GM18511 (cell line): Measurements from ENCODE around the gene SLC35G1.

Source experiments
- ATAC-seq: cut with Tn5 transposase; IDR thresholded peaks from one replicate; pipeline ENCODE4 v1.9.1; 2021; ENCODE audit warnings: mild to moderate bottlenecking, moderate library complexity; ENCODE audit not compliant: unreplicated experiment

Gene SLC35G1

GRCh38 chr10:93876381-93876780 lies 17.4 kb upstream of the SLC35G1 start:
- ATAC-seq, result no peak

DNA sequence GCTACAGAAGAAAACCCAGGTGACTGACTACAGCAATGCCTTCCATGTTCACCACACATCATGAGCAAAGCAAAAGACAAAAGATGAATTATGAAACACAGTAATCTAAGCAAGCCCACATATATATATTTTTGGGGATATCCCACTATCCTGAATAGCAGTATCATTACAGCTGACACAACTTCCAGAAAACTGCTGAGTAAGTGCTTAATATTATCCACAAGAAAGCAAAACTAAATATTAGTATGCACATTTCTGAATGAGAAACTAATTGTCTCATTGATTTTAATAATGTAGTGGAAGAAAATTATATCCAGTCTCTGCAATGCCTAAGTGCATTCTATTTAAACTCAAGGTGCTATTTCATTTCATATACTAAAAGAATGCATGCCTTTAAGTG lies 14.5 kb upstream of the SLC35G1 start:
- no peak for ATAC-seq

- ATAC-seq, result peak; percentile 23
Measured at GRCh38 chr10:93894516-93895378, 969 bp downstream of the SLC35G1 start.

GRCh38 chr10:93897070-93897780 lies 3.4 kb downstream of the SLC35G1 start:
- ATAC-seq, result no peak

DNA sequence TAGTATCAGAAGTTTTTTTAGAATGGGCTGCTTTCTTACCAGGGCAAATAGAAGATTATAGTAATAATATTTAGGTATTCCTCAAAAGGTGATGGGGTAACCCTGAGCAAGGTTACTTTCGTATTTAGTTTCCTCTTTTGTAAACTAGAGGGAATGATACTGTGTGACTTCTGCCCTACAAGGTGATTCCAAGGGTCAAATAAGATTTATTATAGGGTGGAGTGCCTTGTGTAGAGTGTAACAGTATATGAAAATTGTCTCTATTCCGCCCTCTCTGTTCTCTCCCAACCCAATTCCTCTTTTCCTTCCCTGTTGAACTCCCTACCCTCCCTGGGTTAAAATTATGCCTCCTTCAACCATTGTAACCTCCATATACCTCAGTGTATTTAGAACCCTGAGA lies 5.3 kb downstream of the SLC35G1 start:
- ATAC-seq, result no peak

DNA sequence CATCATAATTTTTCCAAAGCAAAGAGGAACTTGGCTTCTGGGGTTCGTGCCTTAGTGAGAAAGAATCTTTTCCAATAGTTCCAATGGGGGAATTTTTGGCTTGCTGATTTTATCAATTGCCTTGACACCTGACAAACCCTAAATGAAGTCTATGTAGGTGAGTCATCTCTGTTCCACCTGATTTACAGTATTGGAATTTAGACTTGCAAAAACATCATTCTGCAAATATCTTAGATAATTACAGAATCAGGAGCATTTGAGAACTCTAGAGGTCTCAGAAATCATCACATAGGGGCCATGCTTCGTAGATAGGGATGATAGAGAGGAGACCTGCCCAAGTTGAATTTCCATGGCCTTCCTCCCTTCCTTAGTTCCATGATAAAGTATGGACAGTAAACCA lies 9.3 kb downstream of the SLC35G1 start:
- no peak for ATAC-seq

DNA sequence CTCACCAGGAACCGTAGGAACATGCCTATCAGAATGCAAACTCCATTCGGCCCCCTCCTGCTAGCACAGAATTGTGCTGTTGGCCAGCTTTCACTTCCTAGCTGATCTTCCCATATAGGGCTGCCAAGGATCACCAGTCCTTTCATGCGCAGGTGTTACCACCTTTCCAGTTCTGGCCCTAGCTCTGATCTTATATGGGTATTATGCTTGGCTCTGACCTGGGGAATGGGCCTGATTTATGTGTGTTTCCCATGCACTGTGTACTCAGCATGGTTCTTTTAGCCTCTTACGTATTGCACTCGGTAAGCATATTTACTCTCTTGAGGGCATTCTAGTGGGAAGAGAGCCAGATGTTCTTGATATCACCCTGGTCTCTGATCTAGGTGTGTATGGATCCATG lies 11.1 kb downstream of the SLC35G1 start:
- no peak for ATAC-seq

DNA sequence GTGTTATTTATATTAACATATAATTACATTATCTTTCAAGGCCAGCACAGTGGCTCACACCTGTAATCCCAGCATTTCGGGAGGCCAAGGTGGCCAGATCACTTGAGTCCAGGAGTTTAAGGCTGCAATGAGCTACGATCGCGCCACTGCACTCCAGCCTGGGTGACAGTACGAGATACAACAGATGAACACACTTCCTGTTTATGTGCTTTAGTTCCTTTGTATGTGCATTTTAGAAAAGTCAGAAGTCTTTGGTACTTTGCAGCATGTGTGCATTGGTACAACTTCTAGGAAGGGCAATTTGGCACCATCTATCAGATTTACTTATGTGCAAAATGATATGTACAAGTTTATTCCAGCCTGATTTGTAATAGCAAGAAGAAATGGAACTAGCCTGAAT lies 13.3 kb downstream of the SLC35G1 start:
- no peak for ATAC-seq

GRCh38 chr10:93911866-93912265 lies 18.1 kb downstream of the SLC35G1 start:
- ATAC-seq, result no peak

DNA sequence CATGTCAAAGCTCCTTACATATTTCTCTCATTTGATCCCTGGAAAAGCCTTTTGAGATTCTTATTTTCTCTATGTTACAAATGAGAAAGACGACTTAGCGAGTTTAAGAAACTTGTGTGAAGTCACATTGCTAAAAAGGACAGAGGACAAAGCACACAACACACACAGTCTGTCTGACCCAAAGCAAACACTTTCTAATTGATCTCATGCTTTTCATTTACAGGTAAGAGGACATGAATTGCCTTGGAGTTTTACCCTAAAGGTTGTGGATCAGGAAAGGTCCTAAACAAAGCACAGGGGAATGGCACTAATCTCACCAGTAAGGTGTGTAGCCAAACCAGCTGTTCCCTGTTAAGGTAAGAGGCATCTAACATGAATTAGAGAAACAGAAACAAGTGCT lies 18.7 kb downstream of the SLC35G1 start:
- ATAC-seq, result no peak

DNA sequence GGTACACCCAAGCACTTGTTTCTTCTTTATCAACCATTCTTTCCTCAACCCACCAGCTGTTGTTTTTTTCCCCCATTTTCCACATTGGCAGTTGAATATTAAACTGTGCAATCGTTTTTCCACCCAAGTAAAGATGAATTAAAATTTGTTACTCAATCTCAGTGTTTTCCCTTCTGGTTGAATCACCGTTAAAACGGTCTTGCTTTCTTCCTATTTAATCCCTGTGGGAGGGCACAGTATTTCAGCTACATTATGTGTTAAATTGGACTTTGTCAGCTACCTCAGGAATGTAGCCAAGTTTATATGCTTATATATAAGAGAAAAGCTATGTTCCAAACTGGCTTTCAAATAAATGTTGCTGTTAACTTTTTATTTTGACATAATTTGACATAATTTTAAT lies 19.9 kb downstream of the SLC35G1 start:
- ATAC-seq, result no peak

GRCh38 chr10:93915598-93915997 lies 21.8 kb downstream of the SLC35G1 start:
- ATAC-seq, result no peak

DNA sequence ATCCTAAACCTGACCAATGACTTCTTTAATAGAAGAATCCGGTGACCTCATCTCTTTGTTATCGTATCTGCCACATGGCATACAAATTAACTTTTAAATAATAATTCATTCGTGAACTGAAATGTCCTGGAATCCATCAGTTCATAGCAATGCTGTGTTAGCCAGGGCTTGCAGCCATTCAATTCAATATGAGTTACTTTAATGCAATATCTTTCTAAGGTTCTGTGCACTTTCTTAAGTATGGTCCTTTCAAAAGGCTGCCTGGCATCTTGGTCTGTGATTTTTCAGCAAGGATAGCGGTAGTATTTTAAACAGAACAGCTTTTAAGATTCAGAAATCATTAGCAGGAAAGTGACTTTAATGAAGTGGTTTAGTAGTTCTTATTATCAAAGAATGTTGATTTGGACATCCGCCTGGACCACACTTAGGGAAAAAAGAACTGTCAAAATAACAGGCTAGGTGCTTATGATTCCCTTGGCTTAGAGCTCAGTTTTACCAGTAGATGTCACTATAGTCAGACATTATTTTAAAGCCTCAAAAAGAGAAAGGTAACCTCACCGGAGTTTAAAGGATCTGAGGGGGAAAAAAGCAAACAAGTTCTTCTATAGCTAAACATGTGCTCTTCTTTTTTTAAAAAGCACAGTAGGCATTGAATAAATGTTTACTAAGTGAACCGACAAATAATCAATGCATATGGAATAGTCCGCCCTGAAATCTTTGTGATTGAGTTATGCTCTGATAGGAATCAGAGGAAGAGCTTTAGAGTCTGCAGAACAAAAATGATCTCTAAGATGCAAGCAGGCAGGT lies 22.7 kb downstream of the SLC35G1 start:
- ATAC-seq, result no peak

GRCh38 chr10:93917064-93917391 lies 23.2 kb downstream of the SLC35G1 start:
- no peak for ATAC-seq

- no peak for ATAC-seq
Measured at GRCh38 chr10:93917821-93918220, 24.0 kb downstream of the SLC35G1 start.

DNA sequence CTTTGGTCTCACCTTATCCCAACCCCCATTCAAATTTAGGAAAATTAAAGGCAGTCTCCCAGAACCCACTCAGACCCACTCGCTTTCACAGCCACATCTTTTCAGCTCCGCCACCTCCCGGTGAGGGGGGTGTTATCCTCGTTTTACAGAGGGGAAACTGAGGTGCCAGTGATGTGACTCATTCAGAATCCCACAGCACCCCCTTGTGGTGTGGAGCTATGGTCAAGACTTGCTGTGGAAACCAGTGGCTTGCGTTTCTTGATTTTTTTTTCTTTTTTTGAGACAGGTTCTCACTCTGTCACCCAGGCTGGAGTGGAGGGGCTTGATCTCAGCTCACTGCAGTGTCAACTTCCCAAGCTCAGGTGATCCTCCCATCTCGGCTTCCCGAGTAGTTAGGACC lies 27.6 kb downstream of the SLC35G1 start:
- ATAC-seq, result no peak

DNA sequence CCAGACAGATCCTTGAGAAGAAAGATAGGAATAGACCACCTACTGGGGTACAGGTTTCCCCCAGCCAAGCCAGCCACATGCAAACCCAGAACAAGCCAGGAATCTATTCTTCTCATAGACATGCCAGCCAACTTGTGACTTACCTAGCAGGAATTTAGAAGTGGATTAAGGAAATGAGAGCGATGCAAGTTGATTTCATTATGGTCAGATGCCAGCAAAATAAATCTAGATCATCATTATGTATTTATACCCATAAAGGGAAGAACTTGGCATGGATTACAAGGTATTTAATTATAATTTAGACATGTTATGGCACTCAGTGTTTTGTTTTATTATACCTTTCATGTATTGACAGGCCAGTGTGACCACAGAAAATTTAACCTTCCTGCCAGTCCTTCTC lies 32.8 kb downstream of the SLC35G1 start:
- ATAC-seq, result no peak

DNA sequence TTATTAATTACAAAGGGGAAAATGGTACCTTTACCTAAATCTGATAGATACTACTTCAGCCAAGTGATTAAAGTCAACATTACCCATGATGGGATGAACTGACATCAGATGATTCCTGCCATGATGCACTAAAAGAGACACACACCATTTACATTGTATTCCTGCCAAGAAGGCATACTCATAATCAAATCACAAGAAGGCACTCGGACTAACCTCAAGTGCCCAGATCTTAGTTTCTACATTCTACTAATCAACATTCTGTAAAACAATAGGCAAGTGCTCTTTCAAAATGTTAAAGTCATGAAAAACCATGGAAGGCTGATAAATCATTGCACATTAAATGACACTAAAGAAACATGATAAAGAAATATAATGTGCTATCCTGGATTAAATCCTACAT lies 44.4 kb downstream of the SLC35G1 start:
- no peak for ATAC-seq

- no peak for ATAC-seq
Measured at GRCh38 chr10:93940881-93941280, 47.1 kb downstream of the SLC35G1 start.

- no peak for ATAC-seq
Measured at GRCh38 chr10:93941606-93942005, 47.8 kb downstream of the SLC35G1 start.

DNA sequence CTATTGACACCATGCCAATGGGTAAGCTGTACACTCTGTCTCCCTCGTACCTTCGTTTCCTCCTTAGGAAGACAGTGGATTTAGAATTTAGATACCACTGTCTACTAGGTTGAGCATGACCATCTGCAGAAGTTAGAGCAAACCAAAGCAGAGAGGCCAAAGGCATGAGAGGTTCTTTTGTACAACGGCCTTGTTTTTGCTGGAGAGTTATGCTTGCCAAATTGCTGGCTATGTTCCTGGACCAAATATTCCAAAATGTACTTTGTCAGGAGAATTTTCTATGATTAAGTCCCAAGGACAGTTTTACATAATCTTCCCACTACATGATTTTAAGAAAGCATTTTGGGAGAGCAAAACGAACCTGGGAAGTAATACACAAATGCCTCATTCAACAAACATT lies 52.0 kb downstream of the SLC35G1 start:
- ATAC-seq, result no peak

- ATAC-seq, result no peak
Measured at GRCh38 chr10:93947055-93947454, 53.3 kb downstream of the SLC35G1 start.
